Stimulated activated CD8-positive, alpha-beta memory T cell treated with anti-CD3 and anti-CD28 coated beads, Interleukin-2, amount 100 ng/mL, for 48 hours (primary cell): ENCODE results near the gene NUMB.

Experiments
- DNase-seq, 2 donors: peaks; one replicate each; pipeline ENCODE4 v3.0.0-alpha.2; 2020; ENCODE audit warnings: low read depth in 2 of 2

The NUMB gene

GRCh38 chr14:73458183-73458976 lies at the start of gene NUMB:
Gene NUMB (minus strand): TSS chr14:73458546. CDS start chr14:73355751, 102,795 bp downstream.
- DNase-seq: peak; percentile 90 to 91

GRCh38 chr14:73503648-73504047 lies 45.3 kb upstream of the NUMB start:
- no peak for DNase-seq

- no peak for DNase-seq
These were observed 43.8 kb upstream of the NUMB start for GRCh38 chr14:73502017-73502619.

- no peak for DNase-seq
These were observed 42.0 kb upstream of the NUMB start for GRCh38 chr14:73500360-73500759.

- DNase-seq: no peak
These were observed 36.2 kb upstream of the NUMB start for GRCh38 chr14:73494593-73494992.

- no peak for DNase-seq
These were observed 34.3 kb upstream of the NUMB start for GRCh38 chr14:73492670-73493069.

GRCh38 chr14:73492043-73492552 lies 33.8 kb upstream of the NUMB start:
- DNase-seq: no peak

GRCh38 chr14:73491256-73492042 lies 33.1 kb upstream of the NUMB start:
- DNase-seq: peak; percentile 59 to 69

GRCh38 chr14:73489481-73490175 lies 31.3 kb upstream of the NUMB start:
- DNase-seq: no peak

GRCh38 chr14:73478684-73479083 lies 20.3 kb upstream of the NUMB start:
- no peak for DNase-seq

GRCh38 chr14:73477618-73478266 lies 19.4 kb upstream of the NUMB start:
- DNase-seq: no peak

GRCh38 chr14:73476451-73476931 lies 18.1 kb upstream of the NUMB start:
- no peak for DNase-seq

- DNase-seq: no peak
These were observed 16.6 kb upstream of the NUMB start for GRCh38 chr14:73474952-73475351.

- no peak for DNase-seq
These were observed 14.1 kb upstream of the NUMB start for GRCh38 chr14:73472185-73473114.

GRCh38 chr14:73471582-73472184 lies 13.3 kb upstream of the NUMB start:
- no peak for DNase-seq

- DNase-seq: no peak
These were observed 10.6 kb upstream of the NUMB start for GRCh38 chr14:73468828-73469375.

- peak in 1 of 2 donors; percentile 29 for DNase-seq
These were observed 9.5 kb upstream of the NUMB start for GRCh38 chr14:73467800-73468199.

- peak; percentile 63 to 77 for DNase-seq
These were observed 9.0 kb upstream of the NUMB start for GRCh38 chr14:73467377-73467776.

- no peak for DNase-seq
These were observed 8.5 kb upstream of the NUMB start for GRCh38 chr14:73466861-73467260.
